H1 (cell line): Measurements from ENCODE around the gene CLEC16A. TPM values are rescaled to one million over a fixed set of nuclear protein-coding genes. Genes with fewer than 3 reads are reported as not detected.

Experiments used
- CTCF ChIA-PET: fragments of 300-600 bp; sonication (Branson Sonifier 250); formaldehyde crosslinking; loops from one replicate; lab custom pipeline; 2021; ENCODE audit not compliant: partially characterized antibody; lab: Charles Lee
- POLR2A ChIA-PET: fragments of 300-600 bp; sonication (Branson Sonifier 250); formaldehyde crosslinking; loops from one replicate; lab custom pipeline; 2021; ENCODE audit warnings: inconsistent platforms; ENCODE audit not compliant: partially characterized antibody; lab: Charles Lee
- DNase-seq, 2 experiments: peaks; one replicate each; pipeline versions ENCODE4 v3.0.0 to v3.0.0-alpha.2; 2010 to 2022; ENCODE audit warnings: low spot score in 2 of 2, low read depth in 1 of 2, mixed read lengths in 1 of 2
- FAIRE-seq: peaks from 2 replicates; lab custom pipeline; 2011; peaks lifted over from hg19 to GRCh38; lab: Jason Lieb, UNC
- H2AFZ ChIP-seq: 2 replicates; pipeline ENCODE4 v1.8.1; 2012; ENCODE audit warnings: low read length, inconsistent platforms
- H2AK5ac ChIP-seq: 2 replicates; pipeline ENCODE4 v1.6.1; 2013; ENCODE audit warnings: low read depth, low read length
- H2BK120ac ChIP-seq: replicated peaks from 2 replicates; pipeline ENCODE3; 2013; ENCODE audit warnings: low read depth, low read length, inconsistent platforms
- H2BK12ac ChIP-seq: 2 replicates; pipeline ENCODE4 v1.6.1; 2013; ENCODE audit warnings: low read depth, low read length
- H2BK15ac ChIP-seq: 2 replicates; pipeline ENCODE4 v1.6.1; 2013; ENCODE audit warnings: low read length
- H2BK20ac ChIP-seq: 2 replicates; pipeline ENCODE4 v1.6.1; 2013; ENCODE audit warnings: low read length
- H2BK5ac ChIP-seq: 2 replicates; pipeline ENCODE4 v1.6.1; 2013; ENCODE audit warnings: low read depth, low read length
- H3K14ac ChIP-seq: 2 replicates; pipeline ENCODE4 v1.6.1; 2013; ENCODE audit warnings: inconsistent platforms; ENCODE audit not compliant: insufficient read length
- H3K18ac ChIP-seq: 2 replicates; pipeline ENCODE4 v1.6.1; 2013; ENCODE audit warnings: low read length; ENCODE audit errors: extremely low read depth
- H3K23ac ChIP-seq: 2 replicates; pipeline ENCODE4 v1.6.1; 2013; ENCODE audit warnings: inconsistent platforms; ENCODE audit not compliant: insufficient read length
- H3K23me2 ChIP-seq: 2 replicates; pipeline ENCODE4 v1.6.1; 2013; ENCODE audit warnings: low read depth, low read length
- H3K27ac ChIP-seq: 2 replicates; pipeline ENCODE4 v1.6.1; 2011; ENCODE audit warnings: low read depth, low read length, inconsistent platforms
- H3K27me3 ChIP-seq, 4 experiments: replicated peaks in 1 of 4; 1 replicate in 1 of 4; 2 replicates in 3 of 4; pipeline versions ENCODE4 v1.6.1 to v1.8.1; 2011 to 2013; ENCODE audit warnings: low read length in 3 of 4, mild to moderate bottlenecking in 3 of 4, inconsistent platforms in 2 of 4, mixed read lengths in 2 of 4, moderate library complexity in 1 of 4; ENCODE audit not compliant: control insufficient read depth in 3 of 4, insufficient read depth in 3 of 4; ENCODE audit errors: extremely low read depth in 1 of 4
- H3K36me3 ChIP-seq, 4 experiments: 2 replicates each; pipeline versions ENCODE4 v1.6.1 to v1.8.1; 2011 to 2013; ENCODE audit warnings: mild to moderate bottlenecking in 4 of 4, low read length in 3 of 4, moderate library complexity in 2 of 4, control low read depth in 1 of 4, inconsistent platforms in 1 of 4; ENCODE audit not compliant: insufficient read depth in 4 of 4, control insufficient read depth in 2 of 4
- H3K4ac ChIP-seq: replicated peaks from 2 replicates; pipeline ENCODE3; 2013; ENCODE audit warnings: low read length, low read depth, mixed read lengths, inconsistent platforms; ENCODE audit not compliant: insufficient read length
- H3K4me1 ChIP-seq, 4 experiments: replicated peaks in 1 of 4; 1 replicate in 1 of 4; 2 replicates in 3 of 4; pipeline versions ENCODE4 v1.6.1 to v1.8.1; 2011 to 2013; ENCODE audit warnings: low read length in 3 of 4, inconsistent platforms in 2 of 4, mixed read lengths in 1 of 4; ENCODE audit not compliant: insufficient read depth in 4 of 4, control insufficient read depth in 3 of 4
- H3K4me2 ChIP-seq, 2 experiments: 2 replicates each; pipeline versions ENCODE4 v1.6.1 to v1.8.1; 2011 to 2013; ENCODE audit warnings: low read depth in 2 of 2, low read length in 2 of 2, control low read depth in 1 of 2, inconsistent platforms in 1 of 2, mild to moderate bottlenecking in 1 of 2; ENCODE audit not compliant: insufficient read depth in 1 of 2
- H3K4me3 ChIP-seq, 4 experiments: fragments of 200-600, 300-600 bp in 1 of 4; sonication (generic), shearing (Covaris generic), sonication (Bioruptor Twin) in 1 of 4; 2 replicates each; pipeline versions ENCODE4 v1.5.1 to v1.8.1; 2011 to 2016; ENCODE audit warnings: low read length in 4 of 4, low read depth in 3 of 4, control low read depth in 2 of 4, inconsistent platforms in 2 of 4, mild to moderate bottlenecking in 2 of 4, mixed read lengths in 1 of 4, moderate library complexity in 1 of 4; ENCODE audit not compliant: insufficient read depth in 2 of 4; ENCODE audit errors: extremely low read depth in 1 of 4
- H3K56ac ChIP-seq: replicated peaks from 2 replicates; pipeline ENCODE3; 2013; ENCODE audit warnings: low read depth, mild to moderate bottlenecking, mixed read lengths, low read length, inconsistent platforms; ENCODE audit not compliant: insufficient read length
- H3K79me1 ChIP-seq: 2 replicates; pipeline ENCODE4 v1.6.1; 2013; ENCODE audit warnings: low read depth, low read length, control low read depth
- H3K79me2 ChIP-seq, 2 experiments: 2 replicates each; pipeline versions ENCODE4 v1.6.1 to v1.8.1; 2012 to 2013; ENCODE audit warnings: low read length in 2 of 2, mild to moderate bottlenecking in 2 of 2, inconsistent platforms in 1 of 2; ENCODE audit not compliant: insufficient read depth in 2 of 2, control insufficient read depth in 1 of 2
- H3K9ac ChIP-seq, 4 experiments: replicated peaks in 1 of 4; 1 replicate in 1 of 4; 2 replicates in 3 of 4; pipeline versions ENCODE4 v1.6.1 to v1.8.1; 2011 to 2013; ENCODE audit warnings: low read depth in 3 of 4, low read length in 3 of 4, control low read depth in 2 of 4, mild to moderate bottlenecking in 2 of 4, moderate library complexity in 2 of 4, inconsistent platforms in 1 of 4; ENCODE audit errors: extremely low read depth in 1 of 4
- H3K9me3 ChIP-seq, 2 experiments: 2 replicates each; pipeline versions ENCODE4 v1.6.1 to v1.8.1; 2012 to 2013; ENCODE audit warnings: mild to moderate bottlenecking in 2 of 2, moderate library complexity in 2 of 2, control low read depth in 1 of 2, inconsistent platforms in 1 of 2, low read depth in 1 of 2, low read length in 1 of 2, mixed read lengths in 1 of 2; ENCODE audit not compliant: insufficient read depth in 2 of 2
- H4K20me1 ChIP-seq, 2 experiments: replicated peaks in 1 of 2; 2 replicates each; pipeline versions ENCODE3 to v1.8.1; 2011 to 2013; ENCODE audit warnings: inconsistent platforms in 2 of 2, low read length in 2 of 2, mild to moderate bottlenecking in 1 of 2; ENCODE audit not compliant: insufficient read depth in 2 of 2, control insufficient read depth in 1 of 2
- H4K5ac ChIP-seq: 2 replicates; pipeline ENCODE4 v1.6.1; 2013; ENCODE audit warnings: low read length, low read depth, mixed read lengths, inconsistent platforms; ENCODE audit not compliant: insufficient read length
- H4K8ac ChIP-seq: 2 replicates; pipeline ENCODE4 v1.8.0; 2013; ENCODE audit warnings: mild to moderate bottlenecking, moderate library complexity, low read length, inconsistent platforms; ENCODE audit not compliant: insufficient read depth; ENCODE audit errors: extremely low read depth
- H4K91ac ChIP-seq: replicated peaks from 2 replicates; pipeline ENCODE3; 2013; ENCODE audit warnings: low read length, mixed read lengths, inconsistent platforms; ENCODE audit not compliant: insufficient read length
- FOSL1 ChIP-seq: IDR thresholded peaks from 2 replicates; pipeline ENCODE4 v1.6.1; 2011; ENCODE audit warnings: mild to moderate bottlenecking, low read depth, low read length, moderate library complexity; ENCODE audit not compliant: insufficient read depth
- KDM4A ChIP-seq: IDR thresholded peaks from one replicate; pipeline ENCODE4 v1.7.1; 2012; ENCODE audit warnings: low read depth, mild to moderate bottlenecking, moderate library complexity, low read length, inconsistent platforms; ENCODE audit not compliant: severe bottlenecking
- RBBP5 ChIP-seq: IDR thresholded peaks from 2 replicates; pipeline ENCODE4 v1.7.1; 2012; ENCODE audit warnings: low read depth, mild to moderate bottlenecking, inconsistent platforms, low read length, moderate library complexity, borderline replicate concordance
- WGBS, 2 experiments: shearing (Covaris generic) in 1 of 2; methylation state at CpG; one replicate each; pipeline versions ENCODE4 v1.1.6 to v1.1.7; 2013 to 2015; ENCODE audit warnings: low lambda C conversion rate in 2 of 2, mixed read lengths in 2 of 2, inconsistent platforms in 1 of 2, low coverage in 1 of 2, missing lambda C conversion rate in 1 of 2; ENCODE audit not compliant: insufficient replicate concordance in 2 of 2, insufficient coverage in 1 of 2, insufficient read length in 1 of 2; ENCODE audit errors: extremely low coverage in 1 of 2, missing lambda C conversion rate in 1 of 2; 5-methylcytosine and 5-hydroxymethylcytosine counted together
- polyA plus RNA-seq, 7 experiments: library from polyadenylated mRNA; depleted of rRNA in 3 of 7; stranded (reverse) in 5 of 7; unstranded in 2 of 7; fragments of >200 nt in 5 of 7; fragments of 200-250 nt in 2 of 7; gene quantifications; 1 replicate in 5 of 7; 2 replicates in 1 of 7; 4 replicates in 1 of 7; pipeline versions ENCODE4 v1.2.1 to v1.2.3, GENCODE V29; 2011 to 2013; ENCODE audit warnings: missing spikeins in 2 of 7, mixed read lengths in 2 of 7
- total RNA-seq: library from RNA; stranded (reverse); fragmentation: NEBNext Ultra II Directional; extraction: Animal tissue kit (Norgen Biotek cat#: 25700); gene quantifications from 2 replicates; pipeline ENCODE4 v1.2.1, GENCODE V29; 2021

Gene CLEC16A
- total and polyA plus RNA-seq, 2 of the 8 experiments (the other 6 are each of a cell fraction or from before 2014, with no cell fraction given): 7.6 to 19.3 TPM

- H3K23me2 ChIP-seq: peaks cover 3% of the 10 kb centered on the region; the same call in 1 of the 2 replicates
- no peak overlapping the region for H3K18ac ChIP-seq
- no peak overlapping the region for H2BK15ac ChIP-seq
- no peak overlapping the region for H3K23ac ChIP-seq
- H2AK5ac ChIP-seq: no peak overlapping the region
- H3K9ac ChIP-seq: no peak overlapping the region
- H2BK20ac ChIP-seq: no peak overlapping the region
- no peak overlapping the region for H4K5ac ChIP-seq
- no peak overlapping the region for H3K14ac ChIP-seq
- CTCF ChIA-PET: interaction anchor here (0.6 to 1.9 kb wide), 8 partner anchors 10 to 229 kb away, joined by 3 to 8 read pairs (median 4); no protein-coding TSS in a partner anchor
- 94% methylated on average over 4 of the region's 4 CpGs; no CpG with 5 or more reads in 1 of the 2 experiments for WGBS, 2 experiments
- no peaks in the 10 kb centered on the region for H3K36me3 ChIP-seq
- H3K79me2 ChIP-seq: no peaks in the 10 kb centered on the region
- H3K79me1 ChIP-seq: no peaks in the 10 kb centered on the region
- no peak overlapping the region for H3K4ac ChIP-seq
- no peak overlapping the region for H2BK120ac ChIP-seq
- no peaks in the 10 kb centered on the region for H3K9me3 ChIP-seq
- POLR2A ChIA-PET: no interaction called here
- H3K27me3 ChIP-seq: no peaks in the 10 kb centered on the region
- peaks cover 0 to 3% (median 0%) of the 10 kb centered on the region in 4 experiments; a peak in 4 of 7 replicates for H3K4me1 ChIP-seq
- no peak for FAIRE-seq
- H3K27ac ChIP-seq: no peak overlapping the region
- H3K4me2 ChIP-seq: no peak overlapping the region
- H4K20me1 ChIP-seq: peaks cover 0 to 2% of the 10 kb centered on the region in 2 experiments
- no peak overlapping the region for H2AFZ ChIP-seq
- H2BK12ac ChIP-seq: no peak overlapping the region
- DNase-seq: no peak
- no peak overlapping the region for H4K8ac ChIP-seq
- no peak overlapping the region for H2BK5ac ChIP-seq
- H3K56ac ChIP-seq: no peak overlapping the region
- TF ChIP-seq RBBP5 (no peak), FOSL1 (no peak), KDM4A (no peak)
- H3K4me3 ChIP-seq: no peak overlapping the region
- no peak overlapping the region for H4K91ac ChIP-seq
These were observed 199.8 kb downstream of the CLEC16A start for GRCh38 chr16:11144122-11144521.
